Head of caudate nucleus (tissue), 42 donors: ENCODE data around the gene PAMR1.

Source experiments
- DNase-seq, 42 donors: peaks; one replicate each; pipeline versions ENCODE4 v3.0.0 to v3.0.0-alpha.2; 2020 to 2021; ENCODE audit warnings: mixed read lengths in 7 of 42
- intact Hi-C: fragments of 100-400 bp; cut with DNase I; formaldehyde crosslinking; loops from one replicate; pipeline ENCODE4 v1.15.0; 2022

PAMR1 gene

DNA sequence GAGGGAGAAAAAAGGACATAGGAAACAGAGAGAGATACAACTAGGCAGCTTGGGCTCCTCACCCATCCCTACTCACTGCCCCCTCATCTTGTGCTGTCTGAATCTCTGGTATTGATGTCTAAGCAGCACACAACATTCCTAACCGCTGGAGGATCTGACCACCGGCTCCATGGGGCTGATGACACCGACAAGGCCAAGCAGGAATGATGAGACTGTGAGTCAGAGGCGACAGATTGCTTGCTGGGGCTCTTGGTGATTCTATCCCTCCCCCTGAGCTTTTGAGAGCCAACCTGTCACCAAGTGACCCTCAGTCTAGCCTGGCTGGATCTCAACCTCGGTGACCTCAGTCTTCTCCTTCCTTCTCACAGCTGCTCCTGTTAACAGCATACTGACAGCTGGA is 13.8 kb downstream of the PAMR1 start:
- DNase-seq, result no peak
- intact Hi-C loops, result no loop called here

DNA sequence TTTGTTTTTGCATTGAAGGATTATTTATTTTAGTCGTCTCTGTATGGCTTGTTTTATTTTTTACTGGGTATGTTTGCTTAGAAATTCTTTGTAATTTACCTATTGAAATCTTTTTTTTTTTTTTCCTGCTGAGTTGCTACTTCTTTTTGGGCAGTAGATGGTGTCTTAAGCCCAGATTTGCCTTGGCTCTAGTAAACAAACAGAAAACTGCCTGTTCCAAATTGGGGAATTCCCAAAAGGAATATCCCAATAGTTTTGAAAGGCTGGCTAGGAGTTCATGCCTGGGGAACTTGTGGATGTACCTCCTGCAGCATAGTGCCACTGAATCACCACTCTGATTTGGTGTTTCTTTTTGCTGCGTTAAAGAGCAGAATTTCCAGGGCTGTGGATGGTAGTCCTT is 17.7 kb downstream of the PAMR1 start:
- intact Hi-C loops, result no loop called here
- no peak for DNase-seq

DNA sequence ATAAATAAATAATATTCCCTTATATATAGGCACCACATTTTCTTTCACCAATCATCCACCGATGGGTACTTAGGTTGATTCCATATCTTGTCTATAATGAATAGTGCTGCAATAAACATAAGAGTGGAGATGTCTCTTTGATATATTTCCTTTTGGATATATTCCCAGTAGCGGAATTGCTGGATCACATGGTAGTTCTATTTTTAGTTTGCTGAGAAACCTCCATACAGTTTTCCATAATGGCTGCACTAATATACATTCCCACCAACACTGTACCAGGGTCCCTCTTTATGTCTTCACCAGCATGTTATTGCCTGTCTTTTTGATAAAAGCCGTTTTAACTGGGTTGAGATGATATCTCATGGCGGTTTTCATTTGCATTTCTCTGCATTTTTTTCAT is 23.6 kb downstream of the PAMR1 start:
- intact Hi-C loops, result no loop called here
- DNase-seq, result no peak

DNA sequence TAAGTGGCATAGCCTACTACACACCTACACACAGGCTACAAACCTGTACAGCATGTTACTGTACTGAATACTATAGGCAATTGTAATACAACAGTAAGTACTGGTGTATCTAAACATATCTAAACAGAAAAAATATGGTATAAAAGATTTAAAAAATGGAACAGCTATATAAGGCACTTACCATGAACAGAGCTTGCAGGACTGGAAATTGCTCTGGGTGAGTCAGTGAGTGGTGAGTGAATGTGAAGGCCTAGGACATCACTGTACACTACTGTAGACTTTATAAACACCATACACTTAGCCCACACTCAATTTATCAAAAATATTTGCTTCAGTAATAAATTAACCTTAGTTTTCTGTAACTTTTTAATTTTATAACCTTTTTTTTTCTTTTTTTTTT is 24.7 kb downstream of the PAMR1 start:
- no peak for DNase-seq
- intact Hi-C loops, result no loop called here

DNA sequence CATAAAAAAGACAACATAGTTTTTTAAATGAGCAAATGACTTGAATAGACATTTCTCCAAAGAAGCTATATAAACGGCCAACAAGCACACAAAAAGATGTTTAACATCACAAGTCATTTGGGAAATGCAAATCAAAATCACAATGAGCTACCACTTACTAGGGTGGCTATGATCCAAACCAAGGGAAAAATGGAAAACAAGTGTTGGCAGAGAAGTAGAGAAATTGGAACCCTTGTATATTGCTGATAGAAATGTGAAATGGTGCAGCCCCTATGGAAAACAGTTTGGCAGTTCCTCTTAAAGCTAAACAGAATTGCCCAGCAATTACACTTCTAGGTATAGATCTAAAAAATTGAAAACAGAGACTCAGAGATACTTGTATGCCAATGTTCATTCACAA is 29.0 kb downstream of the PAMR1 start:
- intact Hi-C loops, result loop anchor here (10.0 kb wide), 1 partner anchor 108 kb away; no protein-coding TSS in a partner anchor
- no peak for DNase-seq

DNA sequence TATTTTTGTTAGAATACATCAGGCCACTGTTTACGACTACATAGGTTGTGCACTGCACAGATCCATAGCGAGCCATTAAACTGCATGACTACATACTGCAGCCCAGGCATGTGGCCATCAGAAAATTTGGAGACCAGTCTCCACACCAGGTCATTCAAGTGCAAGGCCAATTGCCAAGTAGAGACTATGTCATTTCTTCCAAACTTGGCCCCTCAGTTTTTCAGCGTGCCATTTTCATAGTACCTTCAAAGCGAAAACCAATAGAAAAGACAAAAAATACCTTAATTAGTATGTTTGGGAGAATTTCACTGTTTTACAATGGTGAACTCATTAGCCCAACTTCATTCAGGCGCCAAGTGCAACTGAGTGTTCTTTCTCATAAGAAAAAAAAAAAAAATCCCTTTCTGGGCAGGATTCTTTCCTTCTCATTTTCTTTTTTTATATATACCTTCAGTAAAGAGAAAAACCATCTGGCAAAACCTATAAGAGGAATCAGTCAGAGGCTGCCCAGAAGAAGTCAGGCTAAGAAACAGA is 30.4 kb downstream of the PAMR1 start:
- intact Hi-C loops, result loop anchor here (10.0 kb wide), 1 partner anchor 110 kb away; no protein-coding TSS in a partner anchor
- DNase-seq, result peak in 13 of 42 donors; percentile 11 to 64 (median 26)

DNA sequence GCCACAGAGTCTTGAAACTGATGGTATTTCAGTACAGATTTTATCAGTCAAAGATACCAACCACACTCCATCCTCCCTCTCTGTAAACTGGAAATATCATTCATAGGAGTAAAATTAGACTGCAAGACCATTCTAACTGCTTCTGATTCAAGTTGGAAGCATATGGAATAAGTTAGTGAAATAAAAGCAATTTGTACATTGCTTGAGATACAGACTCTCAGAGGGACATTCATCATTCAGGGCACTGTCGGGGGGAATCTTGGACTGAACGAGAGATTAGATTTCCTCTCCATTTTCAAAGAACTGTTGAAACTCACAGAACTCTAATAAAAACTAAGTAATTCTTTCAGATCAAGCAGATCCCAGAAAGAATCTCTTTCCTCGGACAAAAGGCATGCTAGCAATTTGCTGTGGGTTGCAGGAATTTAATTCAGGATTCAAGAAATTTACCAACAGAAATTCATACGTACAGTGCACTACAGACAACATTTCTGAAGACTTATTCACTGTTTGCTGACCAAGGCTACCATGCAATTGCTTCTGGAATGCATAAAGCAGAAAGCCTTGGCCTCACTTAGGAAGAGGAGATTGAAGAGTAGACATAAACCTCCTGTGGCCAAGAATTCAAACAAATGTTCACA is 34.1 kb downstream of the PAMR1 start:
- no peak for DNase-seq
- intact Hi-C loops, result loop anchor here (10.0 kb wide), 1 partner anchor 113 kb away; no protein-coding TSS in a partner anchor

DNA sequence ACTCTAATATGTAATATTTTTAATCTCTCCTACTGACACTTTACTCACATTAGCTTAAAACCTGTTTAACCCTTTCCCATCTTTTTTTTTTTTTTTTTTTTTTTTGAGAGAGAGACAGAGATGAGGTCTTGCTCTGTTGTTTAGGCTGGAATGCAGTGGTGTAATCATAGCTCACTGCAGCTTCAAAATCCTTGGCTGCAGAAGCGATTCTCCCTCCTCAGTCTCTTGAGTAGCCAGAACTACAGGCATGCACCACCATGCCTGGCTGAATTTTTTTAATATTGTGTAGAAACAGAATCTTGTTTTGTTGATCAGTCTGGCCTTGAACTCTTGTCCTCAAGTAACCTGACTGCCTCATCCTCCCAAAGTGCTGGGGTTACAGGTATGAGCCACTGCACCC is 37.3 kb downstream of the PAMR1 start:
- no peak for DNase-seq
- intact Hi-C loops, result loop anchor here (10.0 kb wide), 1 partner anchor 563 kb away; no protein-coding TSS in a partner anchor

DNA sequence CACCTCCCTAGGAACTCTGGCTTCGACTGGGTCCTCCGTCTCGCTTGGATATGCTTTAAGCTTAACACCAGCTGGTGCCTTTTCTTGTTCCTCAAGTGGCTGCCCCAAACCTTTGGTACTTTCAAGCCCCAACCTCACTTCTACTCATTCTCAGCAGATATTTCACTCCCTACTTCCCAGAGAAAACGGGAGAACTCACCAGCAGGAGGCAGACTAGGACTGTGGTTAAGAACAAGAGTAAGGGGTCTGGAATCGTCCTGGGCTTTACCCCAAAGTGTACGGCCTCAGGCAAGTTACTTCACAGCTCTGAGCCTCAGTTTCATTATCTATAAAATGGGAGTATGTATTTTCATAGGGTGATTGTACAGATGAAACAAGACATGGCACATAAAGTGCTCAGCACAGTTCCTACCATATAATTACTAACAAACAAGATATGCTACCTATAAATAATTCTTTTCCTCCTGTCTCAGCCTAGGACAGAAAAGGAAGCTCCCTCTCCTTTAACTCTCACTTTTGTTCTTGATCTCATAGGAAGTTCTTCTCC is 37.8 kb downstream of the PAMR1 start:
- peak in 23 of 42 donors; percentile 11 to 69 (median 32) for DNase-seq
- intact Hi-C loops, result loop anchor here (10.0 kb wide), 1 partner anchor 563 kb away; no protein-coding TSS in a partner anchor

DNA sequence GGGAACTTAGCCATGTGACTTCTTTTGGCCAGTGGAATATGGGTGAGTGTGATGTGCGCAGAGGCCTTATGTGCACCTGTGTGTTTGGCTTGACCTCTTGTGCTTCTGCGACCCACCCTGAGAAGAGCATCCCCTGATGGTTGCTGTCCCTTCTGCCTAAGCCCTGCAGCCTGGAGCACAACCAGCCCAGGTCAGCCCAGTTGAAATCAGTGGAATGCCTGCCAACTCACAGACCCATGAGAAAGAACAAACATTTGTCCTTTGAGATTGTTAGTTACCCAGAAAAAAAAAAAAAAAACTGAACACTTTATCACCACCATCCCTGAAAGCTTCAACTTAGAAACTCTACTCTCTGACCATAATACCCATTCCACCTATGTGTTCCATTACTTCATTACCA is 38.5 kb downstream of the PAMR1 start:
- intact Hi-C loops, result loop anchor here (10.0 kb wide), 1 partner anchor 562 kb away; no protein-coding TSS in a partner anchor

DNA sequence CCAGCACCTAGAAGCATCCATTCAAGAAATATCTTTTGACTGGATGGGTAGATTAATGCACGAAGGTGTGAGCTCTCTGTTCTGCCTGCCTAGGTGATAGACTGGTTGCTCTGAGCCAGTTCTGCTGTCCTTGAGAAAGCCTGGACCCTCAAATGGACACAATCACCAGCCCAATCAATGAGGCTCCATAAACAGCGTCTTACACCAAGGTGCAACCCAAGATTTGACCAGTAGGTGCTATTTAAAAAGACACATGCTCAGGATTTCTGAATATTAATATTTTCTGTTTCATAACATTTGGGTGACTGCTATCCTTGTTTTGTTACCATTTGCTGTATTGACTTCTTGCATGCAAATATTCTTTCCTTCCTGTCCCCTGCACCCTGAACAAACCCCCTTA is 39.0 kb downstream of the PAMR1 start:
- intact Hi-C loops, result loop anchor here (10.0 kb wide), 1 partner anchor 562 kb away; no protein-coding TSS in a partner anchor

More for the DNA sequence above, 38.5 kb downstream of the PAMR1 start:
- no peak for DNase-seq

DNA sequence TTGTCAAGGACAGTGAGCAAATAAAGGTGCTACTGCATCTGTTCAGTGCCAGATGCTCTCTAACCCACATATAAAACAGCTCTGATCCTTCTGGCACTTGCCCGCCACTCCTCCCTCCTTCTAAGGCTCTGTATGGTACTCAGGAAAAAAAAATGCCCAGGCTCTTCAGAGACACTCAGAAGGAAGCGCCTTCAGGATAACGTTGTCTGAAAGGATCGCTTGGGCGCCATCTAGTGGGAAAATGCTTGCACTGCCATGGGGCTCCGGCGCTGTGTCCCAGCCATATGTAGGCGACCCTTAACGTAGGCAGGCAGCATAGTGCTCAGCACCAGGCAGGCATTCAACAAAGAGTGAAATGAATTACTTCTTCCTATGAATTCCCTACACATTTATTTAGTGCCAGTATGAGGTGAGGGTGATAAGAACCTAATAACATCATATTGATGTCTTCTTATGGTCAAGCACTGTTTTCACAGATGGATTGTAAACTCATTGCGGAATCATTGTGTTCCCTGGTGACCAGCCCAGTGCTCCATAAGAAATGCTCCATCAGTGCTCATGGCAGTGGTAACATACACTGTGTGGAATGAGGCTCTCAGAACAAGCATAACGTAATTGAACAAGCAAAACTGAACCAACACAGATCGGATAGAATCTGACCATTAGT is 39.6 kb downstream of the PAMR1 start:
- intact Hi-C loops, result loop anchor here (10.0 kb wide), 1 partner anchor 561 kb away; no protein-coding TSS in a partner anchor
- peak; percentile 67 to 94 (median 87) for DNase-seq

More for the DNA sequence above, 39.0 kb downstream of the PAMR1 start:
- no peak for DNase-seq

DNA sequence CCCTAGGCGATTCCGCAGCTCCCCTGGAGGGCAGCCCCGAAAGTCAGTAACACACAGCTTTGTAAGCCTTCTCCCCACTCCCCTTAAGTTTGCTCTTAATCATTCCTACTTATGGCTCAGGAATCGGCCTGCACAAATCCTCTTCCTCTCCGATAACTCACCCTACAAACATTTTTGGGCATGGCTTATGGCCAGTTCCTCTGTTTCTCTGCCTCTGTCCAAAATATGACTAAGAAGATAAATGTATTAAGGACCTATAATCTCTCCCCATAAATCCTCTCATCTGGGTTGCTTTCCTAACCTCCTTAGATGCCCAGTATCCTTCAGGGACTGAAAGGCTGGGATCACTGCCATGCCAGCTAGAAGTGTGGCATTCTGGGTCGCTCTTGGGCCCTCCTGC is 41.0 kb downstream of the PAMR1 start:
- intact Hi-C loops, result loop anchor here (10.0 kb wide), 1 partner anchor 560 kb away; no protein-coding TSS in a partner anchor
- no peak for DNase-seq

DNA sequence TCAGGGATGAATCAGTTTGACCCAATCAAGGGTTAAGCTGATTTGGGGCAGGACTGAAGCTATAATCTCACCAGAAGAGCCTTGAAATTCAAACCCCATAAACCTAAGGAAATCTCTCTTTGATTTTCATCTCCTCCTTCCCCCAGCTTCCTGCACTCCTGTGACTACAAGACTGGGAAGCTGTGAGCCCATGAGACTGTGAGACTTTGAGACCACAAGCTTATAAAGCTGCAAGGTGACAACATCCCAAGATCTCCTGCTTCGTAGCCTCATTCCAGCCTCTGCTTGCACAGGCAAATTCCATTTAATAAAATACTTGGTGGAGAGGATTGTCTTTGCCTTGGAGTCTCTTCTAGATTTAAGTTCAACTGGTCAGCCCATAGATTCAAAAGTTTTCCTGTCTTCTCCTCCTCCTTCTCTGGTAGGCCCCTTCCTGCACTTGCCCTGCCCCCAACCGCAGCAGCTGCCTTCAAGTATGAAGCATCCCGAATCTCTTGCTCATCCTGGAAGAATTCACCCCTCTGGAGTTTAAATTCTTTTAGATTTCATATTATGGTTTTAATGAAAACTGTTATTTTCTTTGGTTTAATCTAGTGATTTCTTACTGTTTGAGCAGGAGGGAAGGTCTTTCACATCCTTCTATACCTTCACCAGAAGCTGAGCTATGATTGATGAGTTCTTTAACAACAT is 42.1 kb downstream of the PAMR1 start:
- intact Hi-C loops, result loop anchor here (10.0 kb wide), 1 partner anchor 558 kb away; no protein-coding TSS in a partner anchor

DNA sequence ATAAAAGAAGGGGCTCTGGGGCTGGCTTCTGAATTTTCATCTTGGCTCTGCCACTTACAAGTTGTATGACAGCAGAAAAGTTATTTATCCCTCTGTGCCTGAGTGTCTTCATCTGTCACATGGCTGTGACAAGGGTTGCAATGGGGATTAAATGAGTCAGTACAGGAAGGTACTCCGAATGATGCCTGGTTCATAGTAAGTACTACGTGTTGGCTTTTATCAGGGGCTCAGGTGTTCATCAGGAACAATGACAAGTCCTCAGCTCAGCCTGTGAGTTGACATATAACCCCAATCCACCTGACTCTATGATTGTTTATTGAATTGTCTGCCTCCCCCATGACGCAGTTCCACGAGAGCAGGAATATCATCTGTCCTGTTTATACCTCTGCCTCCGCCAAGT is 45.7 kb downstream of the PAMR1 start:
- DNase-seq, result no peak
- intact Hi-C loops, result loop anchor here (10.0 kb wide), 1 partner anchor 555 kb away; no protein-coding TSS in a partner anchor

More for the DNA sequence above, 42.1 kb downstream of the PAMR1 start:
- no peak for DNase-seq

DNA sequence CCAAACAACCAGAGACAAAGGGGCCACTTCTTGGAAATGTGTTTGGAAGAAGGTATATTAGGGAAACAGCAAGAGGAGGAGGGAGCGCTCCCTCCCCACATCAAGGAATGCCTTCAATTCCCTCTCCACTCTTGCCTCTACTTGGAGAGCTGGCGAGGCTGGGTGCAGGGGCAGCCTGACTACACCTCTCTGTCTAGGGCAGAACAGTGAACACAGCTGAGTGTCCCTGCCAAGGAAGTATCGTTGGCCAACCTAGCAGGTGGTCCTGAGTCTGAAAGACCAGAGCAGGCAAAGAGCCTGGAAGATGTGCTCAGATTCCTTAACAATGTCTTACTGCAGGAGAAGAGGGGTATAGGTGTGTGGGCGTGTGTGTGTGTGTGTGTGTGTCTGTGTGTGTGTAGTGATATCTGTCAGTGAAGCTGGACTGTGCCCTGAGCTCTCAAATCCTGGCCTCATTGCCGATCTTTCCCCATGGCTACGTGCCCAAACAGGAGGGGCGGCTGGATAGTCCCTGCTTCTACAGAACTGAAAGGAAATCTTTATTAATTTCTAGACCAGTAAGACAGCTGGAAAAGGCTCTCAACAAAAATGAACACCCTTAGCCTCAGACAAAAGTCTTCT is 46.8 kb downstream of the PAMR1 start:
- intact Hi-C loops, result no loop called here
- DNase-seq, result peak in 40 of 42 donors; percentile 7 to 80 (median 50)

DNA sequence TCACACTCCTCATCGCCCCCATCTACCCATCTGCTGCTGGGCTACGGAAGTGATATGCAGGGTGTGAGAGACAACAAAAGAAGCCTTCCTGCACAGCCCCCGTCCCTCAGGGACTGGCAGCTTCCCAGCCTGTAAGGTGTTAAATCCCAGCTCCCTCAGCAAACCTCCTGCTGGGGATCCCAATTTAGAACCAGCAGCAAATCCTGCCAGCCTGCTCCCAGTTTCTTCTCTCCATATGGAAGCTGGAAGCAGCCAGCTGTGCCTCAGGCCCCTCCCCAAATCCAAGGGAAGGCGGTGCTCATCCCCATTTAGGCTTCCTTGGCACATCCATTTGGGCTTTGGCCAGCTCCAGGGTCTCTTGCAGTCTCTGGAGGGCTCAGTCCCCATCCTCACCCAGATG is 47.5 kb downstream of the PAMR1 start:
- intact Hi-C loops, result no loop called here
- peak in 20 of 42 donors; percentile 2 to 48 (median 28) for DNase-seq

DNA sequence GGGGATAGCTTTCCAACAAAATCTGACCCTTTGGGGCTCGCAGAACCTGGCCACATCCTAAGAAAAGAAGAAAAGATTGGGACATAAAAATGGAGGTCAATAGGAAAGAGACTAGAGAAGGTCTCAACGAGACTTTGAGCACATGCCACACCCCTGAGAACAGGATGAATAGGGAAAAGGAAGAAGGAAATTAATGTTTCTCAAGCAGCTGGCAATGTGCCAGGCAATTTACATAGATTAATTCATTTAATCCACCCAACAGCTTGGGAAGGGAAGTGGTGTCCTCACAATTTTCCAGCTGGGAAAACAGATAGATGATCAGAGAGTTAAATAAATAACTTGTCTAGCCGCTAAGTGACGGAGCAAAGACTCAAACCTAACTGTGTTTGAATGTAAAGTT is 50.7 kb downstream of the PAMR1 start:
- no peak for DNase-seq

More for the DNA sequence above, 50.7 kb downstream of the PAMR1 start:
- intact Hi-C loops, result no loop called here
